OCI-M1 (cell line): ENCODE measurements around the gene GAN.

ENCODE experiments used
- DNase-seq: peaks from one replicate; lab custom pipeline; 2025; lab: John Stamatoyannopoulos, UW

GAN gene, protein sequence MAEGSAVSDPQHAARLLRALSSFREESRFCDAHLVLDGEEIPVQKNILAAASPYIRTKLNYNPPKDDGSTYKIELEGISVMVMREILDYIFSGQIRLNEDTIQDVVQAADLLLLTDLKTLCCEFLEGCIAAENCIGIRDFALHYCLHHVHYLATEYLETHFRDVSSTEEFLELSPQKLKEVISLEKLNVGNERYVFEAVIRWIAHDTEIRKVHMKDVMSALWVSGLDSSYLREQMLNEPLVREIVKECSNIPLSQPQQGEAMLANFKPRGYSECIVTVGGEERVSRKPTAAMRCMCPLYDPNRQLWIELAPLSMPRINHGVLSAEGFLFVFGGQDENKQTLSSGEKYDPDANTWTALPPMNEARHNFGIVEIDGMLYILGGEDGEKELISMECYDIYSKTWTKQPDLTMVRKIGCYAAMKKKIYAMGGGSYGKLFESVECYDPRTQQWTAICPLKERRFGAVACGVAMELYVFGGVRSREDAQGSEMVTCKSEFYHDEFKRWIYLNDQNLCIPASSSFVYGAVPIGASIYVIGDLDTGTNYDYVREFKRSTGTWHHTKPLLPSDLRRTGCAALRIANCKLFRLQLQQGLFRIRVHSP

DNA sequence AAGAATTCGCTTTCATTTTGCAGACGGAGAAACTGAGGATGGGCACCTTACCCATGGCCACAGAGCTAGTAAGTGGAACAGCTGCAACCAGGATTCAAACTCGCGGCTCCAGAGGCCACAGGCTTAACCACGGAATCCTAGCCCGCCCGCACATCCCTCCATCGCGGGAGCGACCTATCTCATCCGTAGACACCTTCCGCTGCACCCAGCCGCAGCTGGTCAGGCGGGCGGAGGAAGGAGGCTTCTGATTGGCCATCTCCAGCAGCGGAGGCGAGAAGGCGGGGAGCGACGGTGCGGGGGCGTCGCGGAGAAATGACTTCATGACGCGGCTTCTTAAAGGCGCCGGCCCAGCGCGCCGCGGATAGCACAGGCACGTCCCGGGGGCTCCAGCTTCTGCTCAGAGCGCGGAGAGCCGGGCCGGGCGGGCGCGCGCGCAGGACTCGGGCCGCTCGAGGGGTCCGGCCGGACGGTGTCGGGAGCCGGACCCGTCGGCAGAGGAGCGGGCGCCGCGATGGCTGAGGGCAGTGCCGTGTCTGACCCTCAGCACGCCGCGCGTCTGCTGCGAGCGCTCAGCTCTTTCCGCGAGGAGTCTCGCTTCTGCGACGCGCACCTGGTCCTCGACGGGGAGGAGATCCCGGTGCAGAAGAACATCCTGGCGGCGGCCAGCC is at the start of gene GAN:
GAN (plus strand) TSS at position 360 of the 668 bp plus-strand sequence; CDS start at position 512, 152 bp downstream.
- DNase-seq: peak; percentile 97

DNA sequence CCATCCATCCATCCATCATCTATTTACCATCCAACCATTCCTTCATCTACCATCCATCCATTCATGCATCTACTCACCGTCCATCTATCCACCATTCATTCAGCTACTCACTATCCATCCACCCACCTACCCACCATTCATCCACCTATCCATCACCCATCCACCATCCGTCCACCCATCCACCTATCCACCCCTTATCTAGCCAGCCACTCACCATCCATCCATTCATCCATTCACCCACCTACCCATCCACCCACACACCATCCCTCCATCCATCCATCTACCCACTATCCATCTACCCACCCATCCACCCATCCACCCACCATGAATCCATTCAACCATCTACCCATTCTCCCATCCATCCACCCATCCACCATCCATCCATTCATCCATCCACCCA is 49.7 kb upstream of the GAN start:
- no peak for DNase-seq

GRCh38 chr16:81265658-81266451 is 48.9 kb upstream of the GAN start:
- no peak for DNase-seq

DNA sequence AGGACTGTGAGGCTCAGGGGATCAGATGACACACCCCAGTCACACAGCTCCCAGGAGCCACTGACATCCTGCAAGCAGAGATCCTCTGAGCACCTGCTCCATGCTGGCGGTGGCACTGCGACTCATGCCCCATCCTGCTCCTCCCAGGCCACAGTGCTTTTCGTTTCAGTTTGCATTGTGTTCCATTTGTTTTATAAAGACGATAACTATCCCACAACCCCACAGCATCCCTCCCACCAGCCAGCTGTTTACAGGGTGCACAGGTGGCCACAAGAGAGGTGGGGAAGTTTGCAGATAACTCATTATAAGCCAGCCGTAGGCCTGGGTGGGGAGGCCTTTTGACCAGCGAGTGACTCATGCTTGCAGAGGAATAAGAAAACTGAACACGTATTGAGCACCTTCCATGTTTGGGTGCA is 48.1 kb upstream of the GAN start:
- DNase-seq: peak; percentile 13

DNA sequence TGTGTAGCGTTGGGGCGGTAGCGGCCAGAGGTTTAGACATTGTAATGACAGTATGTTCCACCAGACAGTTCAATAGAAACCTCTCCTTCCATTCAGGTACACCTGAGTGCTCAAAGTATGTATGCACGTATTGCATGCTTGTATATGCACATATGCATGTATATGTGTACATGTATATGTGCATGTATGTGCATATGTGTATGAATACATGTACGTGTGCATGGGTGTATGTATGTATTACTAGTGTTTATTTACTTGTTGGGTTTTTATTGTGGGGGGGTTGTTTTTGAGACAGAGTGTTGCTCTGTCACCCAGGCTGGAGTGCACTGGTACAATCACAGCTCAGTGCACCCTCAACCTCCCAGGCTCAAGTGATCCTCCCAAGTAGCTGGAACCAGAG is 46.3 kb upstream of the GAN start:
- DNase-seq: no peak

DNA sequence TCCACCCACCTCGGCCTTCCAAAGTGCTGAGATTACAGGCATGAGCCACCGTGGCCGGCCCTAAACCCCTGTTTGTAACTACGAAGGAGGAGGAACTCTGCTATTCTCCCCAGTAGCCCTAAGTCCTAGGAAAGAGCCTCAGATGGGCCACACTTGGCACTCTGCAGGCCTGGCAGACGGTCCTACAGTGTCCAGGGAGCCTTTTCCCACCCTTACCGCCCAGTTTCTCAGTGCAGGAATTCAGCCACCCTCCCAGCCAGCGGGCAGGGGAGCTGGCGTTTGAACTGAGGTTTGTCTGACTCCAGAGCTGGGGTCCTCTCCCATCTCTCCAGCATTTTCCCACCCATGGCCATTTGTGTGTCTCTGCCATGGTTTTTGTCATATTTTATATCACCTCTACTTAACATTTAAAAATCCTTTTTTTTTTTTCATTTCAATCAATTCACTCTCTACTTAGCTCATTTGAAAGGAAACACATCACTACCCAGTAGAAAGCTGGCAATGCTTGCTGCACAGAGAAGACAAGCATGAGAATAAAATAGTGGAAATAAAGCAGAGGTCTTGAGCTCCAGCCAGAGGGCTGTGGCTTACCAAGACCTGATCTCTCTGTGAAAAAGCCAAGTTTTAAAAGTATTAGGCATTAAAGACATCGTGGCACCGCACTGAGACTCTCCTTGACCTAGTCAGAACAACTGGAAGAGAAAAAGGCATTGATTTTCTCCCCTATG is 41.4 kb upstream of the GAN start:
- DNase-seq: no peak

DNA sequence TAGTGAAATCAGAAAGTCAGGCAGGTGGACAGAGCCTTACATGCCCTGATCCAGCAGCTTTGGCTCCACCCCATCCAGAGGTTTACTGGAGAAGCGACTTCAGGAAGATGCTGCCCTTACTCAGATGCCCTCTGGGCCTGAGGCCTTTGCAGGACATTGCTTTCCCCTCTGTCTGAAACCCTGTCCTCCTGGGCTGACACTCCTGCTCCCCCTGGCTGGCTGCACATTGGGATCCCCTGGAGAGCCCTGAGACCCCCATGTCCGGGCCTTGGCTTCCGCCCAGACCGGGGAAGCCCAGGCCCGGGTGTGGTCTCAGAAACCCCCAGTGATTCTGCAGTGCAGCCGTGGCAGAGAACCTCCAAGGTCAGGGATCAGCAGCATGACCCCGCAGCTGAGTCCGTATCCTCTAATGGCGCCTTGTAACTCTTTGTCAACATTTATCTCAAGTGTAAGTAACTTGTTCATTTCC is 39.7 kb upstream of the GAN start:
- no peak for DNase-seq

GRCh38 chr16:81275795-81276194 is 39.0 kb upstream of the GAN start:
- DNase-seq: no peak

DNA sequence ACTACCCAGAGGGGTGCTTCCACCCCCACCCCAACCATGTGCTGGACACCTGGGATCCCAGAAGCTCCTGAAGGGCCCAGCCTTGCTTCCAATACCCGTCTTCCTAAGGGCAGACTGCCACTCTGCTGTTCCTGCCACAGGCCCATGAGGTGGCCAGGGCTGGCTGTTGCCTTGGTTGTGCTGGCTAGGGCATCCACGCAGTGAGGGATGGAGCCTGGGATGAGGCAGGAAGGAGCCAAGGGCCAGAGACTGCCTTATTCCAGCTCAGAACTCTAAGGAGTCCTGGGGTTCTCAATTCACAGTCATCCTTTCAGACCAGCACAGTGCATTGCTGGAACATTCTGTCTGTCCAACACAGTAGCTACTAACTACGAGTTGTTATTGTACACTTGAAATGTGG is 38.4 kb upstream of the GAN start:
- no peak for DNase-seq

DNA sequence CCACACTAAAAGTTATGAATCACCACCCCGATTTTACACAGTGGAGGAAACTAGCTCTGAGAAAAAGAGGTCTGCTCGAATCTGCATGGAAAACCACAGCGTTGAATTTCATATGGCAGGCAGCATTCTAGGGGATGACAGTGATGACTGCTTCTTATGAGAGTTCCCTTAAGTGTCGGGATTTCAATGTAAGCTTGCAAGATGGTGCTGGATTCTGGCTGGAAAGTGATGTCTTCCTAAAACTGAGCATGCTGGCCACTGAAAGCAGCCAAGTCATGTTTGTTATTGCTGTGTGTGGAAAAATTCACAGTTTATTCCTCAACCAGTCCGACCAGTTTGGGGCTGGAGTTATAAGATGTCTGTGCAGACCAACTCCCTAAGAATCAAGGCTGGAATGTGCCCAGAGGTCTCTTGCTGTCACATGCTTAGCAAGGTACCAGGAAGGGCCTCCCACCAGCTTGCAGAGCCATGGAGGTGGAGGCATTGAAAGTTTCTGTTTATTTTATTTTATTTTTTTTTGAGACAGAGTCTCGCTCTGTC is 37.2 kb upstream of the GAN start:
- DNase-seq: no peak

DNA sequence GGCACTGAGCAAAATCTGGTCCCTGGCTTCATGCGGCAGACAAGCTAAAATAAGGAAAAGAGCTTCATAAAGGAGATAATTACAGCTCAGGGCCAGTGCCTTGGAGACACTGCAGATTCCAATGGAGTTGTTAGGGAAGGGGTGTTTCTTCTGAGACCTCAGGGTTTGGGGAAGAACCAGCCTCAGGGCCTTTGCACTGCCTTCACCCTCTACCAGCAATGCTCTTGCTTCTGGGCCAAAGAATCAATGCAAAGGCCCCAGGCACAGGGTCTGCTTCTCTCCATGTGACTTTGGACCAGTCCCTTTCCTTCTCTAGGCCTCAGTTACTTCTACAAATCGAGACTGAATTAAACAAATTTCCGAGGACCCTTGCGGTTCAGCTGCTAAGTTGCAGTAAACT is 36.2 kb upstream of the GAN start:
- no peak for DNase-seq

DNA sequence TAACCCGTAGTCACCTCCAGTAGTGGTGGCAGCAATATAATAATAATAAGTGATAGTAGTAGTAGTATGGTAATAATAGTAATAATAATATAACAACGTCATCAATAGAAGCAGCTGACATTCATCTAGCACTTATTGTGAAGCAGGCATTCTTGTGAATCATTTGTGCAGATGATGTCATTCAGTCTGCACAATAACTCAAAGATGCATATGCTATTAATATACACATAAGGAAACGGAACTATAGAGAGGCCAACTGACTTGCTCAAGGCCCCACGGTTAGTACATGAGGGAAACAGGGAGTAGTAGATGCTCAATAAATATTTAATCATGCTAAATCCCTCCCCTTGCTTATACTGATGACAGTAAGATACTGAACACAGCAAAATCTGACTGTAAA is 35.4 kb upstream of the GAN start:
- DNase-seq: no peak

GRCh38 chr16:81280393-81280792 is 34.4 kb upstream of the GAN start:
- DNase-seq: no peak

GRCh38 chr16:81283044-81283443 is 31.7 kb upstream of the GAN start:
- DNase-seq: no peak

GRCh38 chr16:81284995-81285600 is 29.7 kb upstream of the GAN start:
- no peak for DNase-seq

DNA sequence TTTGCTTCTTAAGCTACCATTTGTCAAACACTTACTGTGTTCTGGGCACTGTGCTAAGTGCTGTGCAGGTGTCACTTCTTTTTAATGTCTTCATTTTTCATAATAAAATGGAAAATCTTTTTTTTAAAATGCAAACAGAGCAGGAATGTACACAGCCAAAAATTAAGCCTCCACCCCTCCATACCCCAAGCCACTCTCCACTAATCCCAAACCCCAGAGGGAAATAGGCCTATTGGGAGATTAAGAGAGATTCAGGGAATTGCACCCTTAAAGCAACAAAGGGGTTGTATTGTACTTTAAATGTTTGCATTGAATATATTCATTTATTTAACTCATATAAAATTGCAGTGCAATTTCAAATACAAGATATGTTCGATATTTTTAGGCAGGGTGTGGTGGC is 28.6 kb upstream of the GAN start:
- DNase-seq: no peak

- no peak for DNase-seq
These were observed 23.6 kb upstream of the GAN start for GRCh38 chr16:81291117-81291516.

DNA sequence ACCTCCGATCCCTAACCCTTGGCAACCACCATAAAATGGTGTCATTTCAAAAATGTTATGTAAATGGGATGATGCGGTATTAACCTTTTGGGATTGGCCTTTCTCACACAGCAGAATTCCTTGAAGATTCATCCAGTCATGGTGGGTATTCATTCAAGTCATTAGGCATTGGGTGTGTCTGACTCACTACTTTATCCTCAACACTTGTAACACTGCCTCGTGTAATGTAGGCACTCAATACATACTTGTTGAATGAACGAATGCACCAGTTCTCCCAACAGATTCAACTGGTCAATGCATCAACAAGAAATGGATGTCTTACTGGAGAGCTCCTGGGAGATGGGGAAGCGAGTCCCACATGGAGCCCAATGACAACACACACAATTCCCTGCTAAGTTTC is 21.8 kb upstream of the GAN start:
- DNase-seq: no peak

DNA sequence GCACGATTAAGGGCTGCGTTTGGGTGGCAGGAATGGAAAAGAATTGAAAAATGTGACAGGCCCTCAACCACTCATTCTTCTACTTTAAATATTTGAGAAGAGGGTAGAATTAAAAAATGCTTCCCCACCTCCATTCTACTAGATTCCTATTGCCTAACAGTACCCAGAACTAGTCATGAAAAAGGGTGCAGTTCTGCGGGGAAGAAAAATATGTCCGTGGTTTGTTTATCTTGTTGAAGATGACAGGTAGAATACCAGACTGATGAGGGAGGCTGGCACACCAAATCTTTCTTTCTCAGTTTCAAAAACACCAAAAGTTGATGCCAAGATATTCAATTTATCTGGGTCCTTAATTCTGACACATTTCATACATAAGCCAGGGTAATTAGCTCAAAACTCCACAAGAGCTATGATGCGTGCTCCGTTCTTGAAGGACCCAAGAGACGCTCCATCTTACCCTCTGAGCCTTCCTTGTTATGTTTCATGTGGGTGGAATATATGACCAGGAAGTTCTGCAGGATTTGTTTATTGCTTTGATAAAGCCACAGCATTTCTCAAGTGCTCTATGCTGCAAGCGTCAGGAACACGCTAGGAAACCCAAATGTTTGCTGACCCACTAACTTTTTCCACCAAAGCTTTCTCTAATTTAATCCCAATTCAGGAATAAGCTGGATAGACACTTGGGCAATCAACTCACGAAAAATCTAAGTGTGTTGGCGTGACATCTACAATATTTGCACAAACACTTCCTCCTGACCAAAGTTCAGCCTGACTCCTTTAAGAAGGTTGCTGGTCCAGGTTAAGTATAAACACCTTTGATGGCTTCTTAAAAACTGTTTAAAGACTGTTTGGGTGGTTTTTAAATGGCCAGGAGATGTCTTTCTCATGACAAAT is 20.6 kb upstream of the GAN start:
- DNase-seq: no peak

DNA sequence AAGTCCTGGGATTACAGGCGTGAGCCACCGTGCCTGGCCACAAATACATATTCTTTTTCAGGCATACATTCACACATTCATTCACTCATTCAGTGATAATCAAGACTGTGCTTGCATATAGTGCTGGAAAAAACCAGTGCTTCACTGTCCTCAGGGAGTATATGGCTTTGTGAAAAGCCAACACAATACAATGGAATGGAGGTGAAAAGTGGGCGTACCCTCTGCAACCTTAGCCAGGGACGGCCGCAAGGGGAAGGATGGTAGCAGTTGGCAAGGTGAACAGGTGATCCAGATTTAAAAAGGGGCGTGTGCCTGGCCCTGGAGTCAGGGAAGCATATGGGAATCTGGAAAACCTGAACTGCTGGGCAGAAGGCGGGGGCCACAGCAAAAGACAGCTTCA is 18.1 kb upstream of the GAN start:
- no peak for DNase-seq
